HG02678 (cell line): Measurements from ENCODE around the gene PGAM5.

ENCODE experiments used
- ATAC-seq: cut with Tn5 transposase; IDR thresholded peaks from one replicate; pipeline ENCODE4 v1.9.1; 2021; ENCODE audit warnings: mild to moderate bottlenecking, moderate library complexity; ENCODE audit not compliant: unreplicated experiment

Gene PGAM5

DNA sequence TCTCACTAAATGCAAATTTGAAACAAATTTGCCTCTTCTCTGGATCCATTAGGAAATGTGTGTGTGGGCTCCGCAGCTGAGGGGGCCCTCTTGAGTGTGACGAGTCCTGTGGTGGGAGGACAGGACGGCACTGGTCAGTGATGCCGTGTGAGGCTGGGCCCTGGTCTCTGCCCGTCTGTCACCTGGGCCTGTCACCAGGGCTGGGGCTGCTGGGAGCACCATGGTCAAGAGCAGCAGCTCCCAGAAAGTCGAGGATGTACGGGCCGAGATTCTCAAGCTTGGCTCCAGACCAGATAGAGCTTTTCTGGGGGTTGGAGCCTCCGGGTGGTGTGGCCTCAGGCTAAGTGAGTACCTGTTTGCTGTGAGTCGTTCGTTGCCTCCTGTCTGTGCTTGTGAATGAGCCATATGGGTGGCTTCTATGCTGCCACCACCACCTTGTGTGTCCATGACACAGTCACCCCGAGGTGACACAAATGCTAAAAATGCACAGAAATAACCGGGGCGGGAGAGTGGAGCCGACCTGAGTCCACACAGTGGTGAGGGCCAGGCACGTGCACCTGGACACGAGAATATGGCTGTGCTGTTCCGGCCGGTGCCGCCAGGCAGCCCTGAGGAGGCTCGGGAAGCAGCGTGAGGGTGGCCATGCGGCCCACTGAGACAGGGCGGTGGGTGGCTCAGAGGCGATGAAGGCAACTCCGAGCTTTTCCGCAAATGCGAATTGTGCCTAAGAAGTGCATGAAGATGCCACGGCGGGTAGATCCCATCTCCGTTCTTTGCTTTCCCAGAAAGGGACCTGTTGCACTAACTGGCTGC lies 8.7 kb downstream of the PGAM5 start:
- ATAC-seq: no peak

DNA sequence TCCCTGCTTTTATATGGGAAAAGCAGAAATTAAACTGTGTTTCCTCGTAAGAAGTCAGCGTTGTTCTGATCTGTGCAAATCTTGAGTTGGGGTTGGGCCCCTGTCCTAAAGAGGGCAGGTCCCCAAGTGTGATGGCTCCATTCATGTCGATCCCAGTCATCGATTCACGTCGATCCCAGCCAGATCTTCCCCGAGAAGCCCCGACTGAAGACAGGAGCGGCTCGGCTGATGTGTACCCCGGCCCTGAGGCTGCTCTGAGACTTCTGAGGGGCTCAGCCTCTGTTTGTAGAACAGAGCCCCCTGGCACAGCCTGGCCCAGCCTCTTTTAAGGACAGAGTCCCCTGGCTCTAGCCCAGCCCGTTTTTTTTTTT lies 9.3 kb downstream of the PGAM5 start:
- ATAC-seq: no peak

DNA sequence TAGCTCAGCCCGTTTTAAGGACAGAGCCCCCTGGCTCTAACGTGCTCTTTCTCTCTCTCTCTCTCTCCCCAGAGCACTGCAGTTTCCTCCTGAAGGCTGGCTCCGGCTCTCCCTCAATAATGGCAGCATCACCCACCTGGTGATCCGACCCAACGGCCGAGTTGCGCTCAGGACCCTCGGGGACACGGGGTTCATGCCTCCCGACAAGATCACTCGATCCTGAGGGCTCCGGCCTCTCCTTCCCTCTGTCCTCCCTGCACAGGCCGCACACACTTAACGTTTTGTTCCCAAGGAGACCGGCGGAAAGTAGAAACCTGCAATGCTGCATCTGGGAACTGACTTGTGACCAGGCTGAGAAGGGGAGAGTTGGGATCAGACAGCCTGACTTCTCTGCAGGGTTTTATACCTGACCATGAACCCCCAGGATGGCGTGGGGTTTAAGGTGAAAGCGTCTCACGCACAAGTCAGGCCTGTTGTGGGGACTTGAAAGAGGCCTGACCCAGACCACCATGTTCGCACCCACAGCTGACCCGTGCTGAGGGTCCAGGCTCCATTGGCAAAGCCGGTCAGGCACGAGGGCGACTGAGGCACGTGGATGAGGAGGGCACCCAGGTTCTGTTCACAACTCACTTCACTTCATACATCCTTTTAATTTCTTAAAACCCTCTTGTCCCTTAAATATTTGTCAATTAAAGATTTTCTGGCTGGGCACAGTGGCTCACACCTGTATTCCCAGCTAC lies 10.1 kb downstream of the PGAM5 start:
- ATAC-seq: no peak

DNA sequence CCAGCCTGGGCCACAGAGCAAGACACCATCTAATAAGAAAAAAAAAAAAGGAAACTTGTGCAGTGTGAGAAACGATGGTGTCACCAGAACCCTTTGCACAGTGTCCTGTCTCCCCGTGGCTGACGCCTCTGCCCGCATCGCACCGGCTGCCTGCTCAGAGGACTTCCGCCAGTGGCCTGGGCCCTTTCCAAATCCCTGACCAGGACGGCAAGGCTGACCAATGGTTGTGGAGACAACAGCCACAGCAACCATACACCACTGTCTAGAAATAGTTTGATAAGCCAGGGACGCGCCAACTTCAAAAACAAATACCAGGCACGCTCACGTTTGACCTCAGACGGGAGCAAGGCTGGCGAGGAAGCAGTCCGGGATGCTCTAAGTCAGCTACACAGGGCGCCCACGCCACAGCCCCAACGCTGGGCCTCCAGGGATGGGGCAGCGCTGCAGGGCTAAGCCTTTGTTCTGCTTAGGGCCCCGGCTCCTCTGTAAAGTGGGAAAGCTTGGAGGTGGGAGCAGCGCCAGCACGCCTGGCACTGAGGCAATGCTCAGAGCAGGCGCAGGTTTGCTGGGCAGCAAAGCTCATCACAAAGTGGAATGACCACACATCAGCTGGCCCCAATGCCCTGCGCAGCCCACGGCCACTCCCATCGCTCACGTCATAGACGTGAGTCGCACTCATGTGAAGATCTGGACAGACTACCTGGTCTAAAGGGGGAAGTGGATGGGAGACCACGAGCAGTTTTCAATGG lies 12.5 kb downstream of the PGAM5 start:
- no peak for ATAC-seq

DNA sequence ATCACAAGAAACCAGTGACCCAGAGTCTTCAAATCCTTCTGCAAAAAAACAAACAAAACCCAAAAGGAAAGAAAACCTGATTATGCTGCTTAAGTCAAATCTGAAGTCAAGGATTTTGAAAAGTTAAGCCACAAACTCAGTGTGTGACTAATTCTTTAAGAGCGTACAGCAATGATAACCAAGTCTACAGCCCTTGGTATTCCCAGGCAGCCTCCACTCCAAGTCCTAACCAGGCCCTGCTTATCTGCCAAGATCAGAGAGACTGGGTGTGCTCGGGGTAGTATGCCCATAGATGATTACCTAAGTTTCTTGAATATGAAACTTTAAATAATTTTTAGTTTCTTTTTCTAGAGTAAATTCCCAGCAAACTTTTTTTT lies 13.1 kb downstream of the PGAM5 start:
- ATAC-seq: no peak

DNA sequence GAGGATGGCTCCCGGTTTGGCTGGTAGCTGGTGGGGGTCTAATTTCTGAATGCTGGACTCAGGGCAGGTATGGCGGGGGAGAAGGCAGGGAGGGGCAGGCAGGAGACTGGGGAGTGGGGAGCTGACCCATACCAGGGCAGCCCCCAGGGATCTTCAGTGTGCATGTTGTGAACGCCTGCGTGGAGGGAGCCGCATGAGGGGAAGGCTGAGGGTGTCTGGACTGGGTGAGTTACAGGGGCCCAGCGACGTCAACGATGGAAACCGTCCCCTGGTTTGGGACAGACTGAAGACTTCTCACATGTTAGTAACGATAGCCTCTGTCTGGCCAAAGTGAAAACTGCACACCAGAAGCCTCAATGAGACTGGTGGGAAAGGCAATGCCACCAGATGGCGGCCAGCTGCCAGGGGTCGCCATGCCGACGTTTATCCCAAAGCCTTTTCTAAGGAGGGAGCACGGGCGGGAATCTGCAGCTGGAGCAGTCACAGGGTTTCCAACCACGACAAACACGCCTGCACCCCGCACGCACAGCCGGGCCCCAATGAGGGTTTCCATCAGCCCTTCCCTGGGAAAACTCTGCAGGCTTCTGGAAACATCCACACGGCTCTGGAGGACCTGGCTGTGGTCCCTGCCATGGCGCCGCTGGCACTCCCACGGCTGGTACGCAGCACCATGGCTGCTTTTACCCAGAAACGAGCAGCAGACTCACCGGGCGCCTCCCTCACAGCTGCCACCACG lies 14.0 kb downstream of the PGAM5 start:
- ATAC-seq: no peak

DNA sequence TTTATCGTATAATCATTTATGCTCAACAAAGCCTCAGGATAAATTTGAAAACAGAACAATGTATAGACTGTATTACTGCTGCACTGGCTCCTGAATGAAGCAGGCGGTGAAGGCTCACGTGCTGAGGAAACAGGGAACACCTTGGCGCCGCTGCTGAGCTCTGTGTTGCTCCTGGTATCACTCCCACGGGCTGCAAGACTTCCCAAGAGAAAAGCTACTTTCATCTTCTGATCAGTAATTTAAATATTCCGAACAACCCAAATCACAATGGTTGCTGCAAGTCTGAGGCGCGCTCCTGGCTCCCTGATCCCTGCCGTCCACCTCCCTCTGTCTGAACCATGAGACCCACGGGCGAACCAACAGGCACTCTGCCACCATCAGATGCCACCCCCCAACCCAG lies 15.7 kb downstream of the PGAM5 start:
- no peak for ATAC-seq

DNA sequence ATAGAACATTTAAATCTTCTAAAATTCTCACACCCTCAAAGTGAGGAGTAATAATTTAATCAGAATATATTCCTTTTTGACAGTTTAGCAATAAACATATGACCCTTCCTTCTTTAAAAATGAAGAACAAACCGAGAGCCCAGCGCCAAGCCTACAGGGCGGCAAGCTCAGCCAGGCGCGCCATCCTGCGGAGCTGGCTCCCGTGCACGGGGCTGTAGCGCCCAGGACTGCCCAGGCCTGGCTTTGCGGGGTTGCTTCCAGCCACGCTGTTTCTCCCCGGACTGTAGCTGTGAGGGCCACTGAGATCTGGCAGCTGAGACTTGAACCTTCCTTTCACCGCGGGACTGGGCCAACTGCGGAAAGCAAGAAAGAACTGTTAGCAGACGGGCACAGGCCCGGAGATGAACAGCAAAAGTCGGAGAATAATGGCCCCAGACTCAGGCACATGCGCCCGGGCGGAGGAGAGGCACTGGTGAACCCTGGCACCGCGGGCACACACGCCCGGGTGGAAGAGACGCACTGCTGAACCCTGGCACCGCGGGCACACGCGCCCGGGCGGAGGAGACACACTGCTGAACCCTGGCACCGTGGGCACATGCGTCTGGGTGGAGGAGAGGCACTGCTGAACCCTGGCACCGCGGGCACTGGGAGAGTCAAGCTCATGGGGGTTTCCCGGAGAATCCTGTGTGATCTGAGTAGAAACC lies 16.6 kb downstream of the PGAM5 start:
- ATAC-seq: no peak

DNA sequence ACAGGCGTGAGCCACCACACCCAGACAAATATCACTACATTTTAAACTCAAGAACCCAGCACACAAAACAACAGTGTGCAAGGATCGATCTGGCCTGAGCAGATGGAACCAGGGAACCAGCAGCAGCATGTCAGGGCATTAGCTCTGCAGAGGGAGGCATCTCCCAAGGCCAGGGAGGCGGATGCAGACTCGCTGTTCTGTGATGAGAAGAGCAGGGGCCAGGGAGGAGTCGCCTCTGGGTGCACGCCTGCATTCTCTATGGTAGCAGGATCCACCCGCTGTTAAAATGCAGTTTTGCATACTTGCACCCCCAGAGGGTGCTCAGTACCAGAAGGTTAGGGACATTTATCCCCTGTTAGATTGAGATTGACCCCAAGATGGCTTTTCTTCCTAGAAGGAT lies 17.9 kb downstream of the PGAM5 start:
- no peak for ATAC-seq

DNA sequence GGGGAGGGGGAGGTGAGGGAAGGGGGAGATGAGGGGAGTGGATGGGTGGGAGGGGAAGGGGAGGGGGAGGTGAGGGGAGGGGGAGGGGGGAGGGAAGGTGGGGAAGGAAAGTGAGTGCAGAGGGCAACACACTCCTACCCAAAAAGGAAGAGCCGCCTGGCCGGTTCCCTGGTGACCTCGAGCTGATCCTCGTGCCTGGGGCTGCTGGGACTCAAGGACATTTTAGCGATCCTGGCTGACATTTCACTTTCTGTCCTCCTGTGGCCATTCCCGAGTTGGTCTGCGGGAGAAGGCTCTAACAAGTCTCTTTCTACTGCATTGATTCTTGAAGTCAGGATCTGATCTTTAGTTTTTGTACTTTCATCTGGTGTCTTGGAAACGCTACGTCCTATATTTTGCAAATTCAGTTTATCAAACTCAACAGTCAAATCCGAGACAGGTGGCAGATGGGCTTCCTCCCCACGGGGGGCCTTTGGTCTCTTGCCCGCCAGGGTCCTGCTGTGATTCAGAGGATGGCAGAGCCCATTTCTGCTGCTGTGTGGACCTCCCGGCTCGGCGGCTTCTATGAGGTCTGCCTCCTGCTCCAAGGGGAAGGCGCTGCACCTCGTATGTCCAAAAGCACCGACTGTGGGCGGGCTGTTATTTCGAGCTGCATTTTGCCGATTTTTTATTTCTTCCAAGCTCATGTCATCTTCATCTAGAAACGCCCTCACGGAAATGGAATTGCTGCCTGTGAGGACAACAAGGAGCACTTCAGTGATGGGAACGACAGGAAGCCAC lies 19.1 kb downstream of the PGAM5 start:
- no peak for ATAC-seq

DNA sequence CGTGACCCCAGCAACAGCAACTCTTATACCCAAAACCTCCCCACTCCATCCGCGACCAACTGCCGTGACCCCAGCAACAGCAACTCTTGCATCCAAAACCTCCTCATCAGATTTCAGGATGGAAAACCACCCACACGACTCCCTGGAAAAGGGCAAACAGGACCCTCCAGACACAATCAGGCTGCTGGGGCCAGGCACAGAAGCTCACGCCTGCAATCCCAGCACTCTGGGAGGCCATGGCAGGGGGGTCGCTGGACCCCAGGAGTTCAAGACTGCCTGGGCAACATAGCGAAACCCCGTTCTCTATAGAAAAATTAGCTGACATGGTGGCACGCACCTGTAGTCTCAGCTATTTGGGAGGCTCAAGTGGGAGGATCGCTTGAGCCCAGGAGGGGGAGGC lies 19.7 kb downstream of the PGAM5 start:
- ATAC-seq: no peak

DNA sequence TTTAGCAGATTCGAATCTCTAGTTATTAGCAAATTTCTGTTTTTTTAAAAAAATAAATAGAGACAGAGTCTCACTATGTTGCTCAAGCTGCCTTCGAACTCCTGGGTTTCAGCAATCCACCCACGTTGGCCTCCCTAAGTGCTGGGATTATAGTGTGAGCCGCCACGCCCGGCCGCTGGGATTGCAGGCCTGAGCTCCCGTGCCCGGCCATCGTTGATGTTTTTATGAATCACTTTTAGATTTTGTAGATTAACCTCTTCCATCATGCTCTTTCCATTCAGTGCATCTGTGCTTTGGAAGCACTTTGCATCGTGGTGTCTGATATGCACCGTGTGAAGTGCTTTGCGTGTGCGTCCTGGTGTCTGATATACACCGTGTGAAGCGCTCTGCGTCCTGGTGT lies 20.9 kb downstream of the PGAM5 start:
- ATAC-seq: no peak

DNA sequence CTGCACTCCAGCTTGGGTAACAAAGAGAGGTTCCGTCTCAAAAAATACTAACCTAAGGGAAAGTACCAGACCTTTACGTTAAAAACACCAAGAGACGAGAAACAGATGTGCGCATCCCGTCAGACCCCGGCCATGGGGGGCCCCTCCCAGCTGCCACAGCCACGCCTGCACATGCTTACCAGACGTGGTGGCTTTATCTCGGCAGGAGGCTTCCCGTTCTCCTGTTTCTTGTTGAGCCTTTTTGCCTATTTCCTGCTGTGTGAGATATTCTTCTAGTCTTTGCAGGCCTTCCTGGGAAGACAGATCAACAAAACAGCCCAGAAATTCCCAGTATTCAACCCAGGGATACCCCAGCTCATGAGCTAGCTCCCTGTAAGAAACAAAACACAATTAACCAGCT lies 23.6 kb downstream of the PGAM5 start:
- no peak for ATAC-seq

DNA sequence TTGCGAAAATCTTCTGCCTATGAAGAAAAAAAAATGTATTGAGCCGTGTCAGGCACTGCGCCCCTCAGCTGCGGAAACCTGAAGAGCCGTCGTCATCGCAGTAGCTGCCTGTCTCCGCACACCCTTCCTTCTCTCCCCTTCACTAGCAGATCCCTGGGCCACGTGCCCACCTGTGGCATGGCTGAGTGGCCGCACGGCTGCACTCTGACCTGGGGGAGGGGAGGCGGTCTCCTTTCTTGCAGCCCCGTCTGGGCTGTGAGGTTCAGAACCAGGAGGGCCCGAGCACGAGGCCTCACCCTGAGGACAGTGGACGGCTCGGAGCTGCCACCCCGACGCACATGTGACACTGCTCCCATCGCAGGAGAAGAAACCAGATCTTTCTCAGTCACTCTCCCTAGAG lies 24.9 kb downstream of the PGAM5 start:
- ATAC-seq: no peak

DNA sequence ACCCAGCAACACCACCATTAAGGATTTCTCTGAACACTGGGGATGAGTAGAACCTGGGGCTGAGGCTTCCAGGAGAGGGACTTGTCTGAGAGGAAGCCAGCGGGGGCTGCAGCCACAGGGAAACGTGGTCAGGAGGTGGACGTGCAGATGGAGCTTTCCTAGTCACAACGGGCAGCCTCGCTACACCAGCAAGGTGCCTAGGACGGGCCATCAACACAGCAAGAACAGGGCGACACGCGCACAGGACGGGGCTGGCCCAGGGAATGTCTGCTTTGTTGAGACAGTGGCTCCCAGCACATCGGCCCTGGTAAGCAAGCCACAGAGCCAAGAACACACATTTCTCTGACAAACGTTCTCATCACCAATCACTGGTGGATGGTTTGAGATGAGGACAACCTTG lies 25.7 kb downstream of the PGAM5 start:
- no peak for ATAC-seq

DNA sequence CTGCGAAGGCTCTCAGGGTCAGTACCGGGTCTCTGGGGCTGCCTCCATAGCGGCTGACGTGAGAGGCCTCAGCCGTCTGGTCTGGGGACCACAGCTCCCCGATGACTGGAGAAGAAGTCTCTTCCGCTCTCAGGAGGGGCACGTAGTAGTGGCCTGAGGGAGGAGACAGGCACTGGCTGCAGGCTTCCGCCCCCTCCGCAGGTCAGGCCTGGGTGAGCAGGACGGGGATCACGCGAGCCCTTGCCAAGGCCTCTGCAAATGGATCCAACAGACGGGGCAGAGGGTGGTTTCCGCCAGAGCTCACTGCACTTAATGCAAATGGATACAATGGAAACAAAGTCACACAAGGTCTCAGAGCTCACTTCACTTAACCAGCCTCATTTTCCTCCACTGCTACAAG lies 26.3 kb downstream of the PGAM5 start:
- no peak for ATAC-seq

DNA sequence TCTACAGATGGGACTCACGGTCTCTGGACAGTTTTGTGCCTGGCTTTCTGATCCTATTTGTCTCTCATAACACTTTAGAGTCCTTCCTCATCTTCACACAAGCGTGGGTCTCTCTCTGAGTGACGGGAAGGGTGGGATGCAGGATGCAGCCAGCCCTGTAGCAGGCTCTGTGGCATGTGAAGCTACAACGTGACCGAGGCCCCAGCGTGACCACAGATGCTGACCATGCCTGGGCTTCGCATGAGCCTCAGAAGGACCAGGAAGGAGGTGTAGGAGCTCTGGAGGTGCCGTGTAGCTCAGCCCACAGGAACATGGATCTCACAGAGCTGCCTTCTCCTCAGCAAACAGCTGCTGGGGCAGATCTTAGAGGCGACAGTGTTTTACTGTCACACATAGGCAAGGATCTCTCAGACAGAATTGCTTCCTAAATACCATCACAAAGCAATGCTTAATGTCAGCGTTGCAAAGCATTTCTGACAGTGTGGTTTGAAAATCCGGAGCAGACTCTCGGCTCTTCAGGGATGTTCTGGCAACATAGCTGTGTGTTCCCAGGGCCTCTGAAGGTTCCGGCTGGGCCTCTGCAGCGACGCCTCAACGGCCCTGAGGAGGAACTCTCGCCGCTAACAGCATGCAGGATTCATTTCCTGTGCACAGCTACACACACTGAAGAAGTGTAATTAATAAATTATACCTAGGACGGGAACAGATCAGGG lies 29.1 kb downstream of the PGAM5 start:
- no peak for ATAC-seq

DNA sequence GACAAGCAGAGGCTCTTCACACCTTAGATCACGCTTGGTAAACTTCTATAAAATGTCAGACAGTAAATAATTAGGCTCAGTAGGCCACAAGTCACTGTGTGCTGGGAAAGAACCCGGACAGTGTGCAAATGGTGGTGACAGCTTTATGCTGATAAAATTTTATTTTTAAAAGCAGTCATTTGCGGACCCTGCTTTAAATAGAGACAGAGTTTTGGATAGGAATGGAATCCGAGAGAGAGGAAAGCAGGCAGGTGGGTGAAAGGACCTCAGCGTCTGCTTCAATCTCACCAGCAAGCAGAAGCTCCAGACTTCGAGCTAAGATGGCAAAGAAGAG lies 29.6 kb downstream of the PGAM5 start:
- no peak for ATAC-seq

DNA sequence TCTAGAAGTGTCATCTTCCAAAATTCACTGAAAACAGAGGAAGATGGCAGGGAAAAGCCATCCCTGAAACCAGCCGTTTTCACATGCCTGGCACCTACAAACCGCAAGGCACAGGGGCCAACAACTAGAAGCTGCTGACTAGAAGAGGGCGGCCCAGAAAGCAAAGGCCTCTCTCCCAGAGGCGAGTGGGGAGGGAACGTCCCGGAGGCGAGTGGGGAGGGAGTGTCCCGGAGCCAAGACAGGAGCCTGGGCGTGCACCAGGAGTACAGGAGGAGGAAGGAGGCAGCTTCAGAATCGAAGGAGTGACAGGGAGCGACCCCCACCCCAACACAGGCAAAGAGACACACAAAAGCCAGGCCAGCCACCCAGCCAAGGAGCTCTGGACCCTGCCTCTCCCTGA lies 30.0 kb downstream of the PGAM5 start:
- no peak for ATAC-seq
